ENCODE data around the gene CADPS2. TPM values are rescaled to one million over a fixed set of nuclear protein-coding genes. Genes with fewer than 3 reads are reported as not detected.

Gene CADPS2
- total RNA-seq, 2 donors from 2014 or later = not detected

DNA sequence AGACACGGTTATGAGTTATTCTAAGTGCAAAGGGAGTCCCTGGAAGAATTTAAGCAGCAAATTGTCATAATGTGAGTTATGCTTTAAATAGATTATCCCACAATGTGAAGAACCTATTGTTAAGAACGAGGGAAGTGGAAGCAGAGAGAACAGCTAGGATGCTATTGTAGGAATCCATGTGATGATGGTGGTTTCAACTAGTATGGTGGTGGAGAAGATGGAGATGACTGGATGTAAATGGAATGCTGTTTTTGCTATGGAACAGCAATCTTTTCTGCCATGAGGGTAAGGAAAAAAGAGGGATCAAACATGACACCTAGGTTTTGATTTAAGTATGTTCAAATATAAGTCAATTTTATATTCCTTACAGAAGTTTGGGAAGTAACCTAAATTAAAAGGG is 378.7 kb downstream of the CADPS2 start:
- Mint-ChIP-seq H3K36me3 (no peaks in the 10 kb centered on the region), H3K4me1 (ENCODE audit: low read depth in 2 of 2) (no peaks in the 10 kb centered on the region)

DNA sequence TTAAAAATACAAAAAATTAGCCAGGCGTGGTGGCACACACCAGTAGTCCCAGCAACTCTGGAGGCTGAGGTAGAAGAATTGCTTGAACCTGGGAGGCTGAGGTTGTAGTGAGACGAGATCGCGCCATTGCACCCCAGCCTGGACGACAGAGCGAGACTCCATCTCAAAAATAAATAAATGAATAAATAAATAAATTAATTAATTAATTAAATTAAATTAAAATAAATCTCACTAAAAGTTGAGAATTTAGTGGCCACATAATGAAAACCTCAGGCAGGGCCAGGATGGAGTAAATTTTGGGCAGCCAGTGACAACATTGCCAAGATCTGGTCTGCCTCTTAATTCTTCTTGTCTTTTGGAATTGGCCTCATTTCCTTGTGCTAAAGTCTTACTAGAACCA is 394.3 kb downstream of the CADPS2 start:
- Mint-ChIP-seq H3K4me3 (no peak overlapping the region), H3K27me3 (no peaks in the 10 kb centered on the region), H3K4me1 (ENCODE audit: low read depth in 2 of 2) (no peaks in the 10 kb centered on the region), H3K36me3 (no peaks in the 10 kb centered on the region), H3K27ac (no peak overlapping the region), H3K9me3 (peaks cover 12% of the 10 kb centered on the region)
- DNase-seq (ENCODE audit: low spot score) = no peak
- no peak for ATAC-seq

More for the DNA sequence above, 378.7 kb downstream of the CADPS2 start:
- Mint-ChIP-seq H3K27ac (no peak overlapping the region), H3K4me3 (no peak overlapping the region), H3K9me3 (peaks cover 10% of the 10 kb centered on the region), H3K27me3 (no peaks in the 10 kb centered on the region)
- ATAC-seq (no peak), DNase-seq (ENCODE audit: low spot score) (no peak)

DNA sequence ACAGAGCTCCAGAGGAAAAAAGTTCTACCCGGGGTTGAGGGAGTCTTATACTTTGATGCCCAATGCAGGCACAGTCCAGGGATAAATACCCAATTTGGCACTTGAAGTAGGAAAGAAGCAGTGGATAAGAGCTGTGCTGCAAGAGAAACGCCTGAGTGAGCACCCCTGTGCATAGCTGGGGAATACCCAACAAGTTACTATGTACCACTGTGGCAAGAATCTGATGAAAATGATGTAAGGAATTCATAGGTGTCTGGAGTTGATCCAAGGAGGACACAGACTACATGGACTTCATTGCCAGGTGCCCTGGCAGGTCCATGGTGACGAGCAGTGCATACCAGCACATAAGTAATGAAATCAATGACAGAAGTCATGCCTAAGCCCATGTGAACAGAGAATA is 398.0 kb downstream of the CADPS2 start:
- DNase-seq (ENCODE audit: low spot score) = no peak
- no peak for ATAC-seq
- H3K4me1 Mint-ChIP-seq (ENCODE audit: low read depth in 2 of 2) = no peaks in the 10 kb centered on the region
- H3K27me3 Mint-ChIP-seq = no peaks in the 10 kb centered on the region
- H3K9me3 Mint-ChIP-seq = peaks cover 12% of the 10 kb centered on the region
- H3K4me3 Mint-ChIP-seq = no peak overlapping the region
- H3K27ac Mint-ChIP-seq = no peak overlapping the region
- H3K36me3 Mint-ChIP-seq = no peaks in the 10 kb centered on the region

DNA sequence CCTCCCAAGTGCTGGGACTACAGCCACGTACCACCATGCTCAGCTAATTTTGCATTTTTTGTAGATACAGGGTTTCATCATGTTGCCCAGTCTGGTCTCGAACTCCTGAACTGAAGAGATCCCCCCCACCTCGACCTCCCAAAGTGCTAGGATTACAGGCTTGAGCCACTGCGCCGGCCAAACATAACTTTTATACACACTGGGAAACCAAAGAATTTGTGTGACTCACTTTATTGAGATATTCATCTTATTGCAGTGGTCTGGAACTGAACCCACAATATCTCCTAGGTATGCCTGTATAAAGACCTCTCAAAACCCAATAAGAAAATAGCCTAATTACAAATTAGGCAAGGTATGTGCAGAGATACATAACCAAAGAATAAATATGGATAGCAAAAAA is 399.1 kb downstream of the CADPS2 start:
- DNase-seq (ENCODE audit: low spot score) = no peak
- Mint-ChIP-seq H3K4me1 (ENCODE audit: low read depth in 2 of 2) (no peaks in the 10 kb centered on the region), H3K27me3 (no peaks in the 10 kb centered on the region)

DNA sequence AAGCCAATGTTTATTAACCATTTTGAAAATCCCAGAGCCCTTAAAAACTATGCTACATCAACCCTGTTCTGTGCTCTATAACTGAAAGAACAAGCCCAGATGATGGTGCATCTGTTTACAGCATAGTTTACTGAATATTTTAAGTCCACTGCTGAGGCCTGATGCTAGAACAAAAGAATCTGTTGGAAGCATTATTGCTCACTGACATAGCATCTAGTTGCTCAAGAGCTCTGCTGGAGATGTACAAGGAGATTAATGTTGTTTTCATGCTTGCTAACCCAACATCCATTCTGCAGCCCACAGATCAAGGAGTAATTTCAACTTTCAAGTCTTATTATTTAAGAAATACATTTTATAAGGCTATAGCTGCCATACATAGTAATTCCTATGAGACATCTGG is 400.4 kb downstream of the CADPS2 start:
- H3K4me1 Mint-ChIP-seq (ENCODE audit: low read depth in 2 of 2) = no peaks in the 10 kb centered on the region
- DNase-seq (ENCODE audit: low spot score) (no peak), ATAC-seq (no peak)
- H3K4me3 Mint-ChIP-seq = no peak overlapping the region
- H3K27me3 Mint-ChIP-seq = no peaks in the 10 kb centered on the region
- no peak overlapping the region for H3K27ac Mint-ChIP-seq
- peaks cover 9% of the 10 kb centered on the region for H3K9me3 Mint-ChIP-seq
- no peaks in the 10 kb centered on the region for H3K36me3 Mint-ChIP-seq

More for the DNA sequence above, 399.1 kb downstream of the CADPS2 start:
- no peak overlapping the region for H3K4me3 Mint-ChIP-seq
- no peaks in the 10 kb centered on the region for H3K36me3 Mint-ChIP-seq
- H3K27ac Mint-ChIP-seq = no peak overlapping the region
- H3K9me3 Mint-ChIP-seq = peaks cover 9% of the 10 kb centered on the region
- no peak for ATAC-seq

DNA sequence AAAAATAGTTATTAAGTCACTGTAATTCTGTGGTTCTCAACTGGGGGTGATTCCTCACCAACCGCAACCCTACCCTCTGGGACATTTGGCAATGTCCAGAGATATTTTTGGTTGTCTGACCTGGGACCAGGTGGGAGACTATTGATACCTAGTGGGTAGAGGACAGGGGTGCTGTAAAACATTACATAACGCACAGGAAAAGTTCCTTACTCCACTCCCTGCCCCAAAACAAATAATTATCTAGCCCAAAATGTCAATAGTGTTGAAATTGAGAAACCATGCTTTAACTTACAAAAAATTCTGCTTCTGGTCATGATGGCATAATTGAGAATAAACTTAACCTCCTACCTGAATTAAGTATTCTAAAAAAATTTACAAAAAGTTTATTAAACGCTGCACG is 404.0 kb downstream of the CADPS2 start:
- Mint-ChIP-seq H3K4me3 (no peak overlapping the region), H3K36me3 (no peaks in the 10 kb centered on the region), H3K27ac (no peak overlapping the region), H3K27me3 (no peaks in the 10 kb centered on the region), H3K9me3 (peaks cover 2% of the 10 kb centered on the region), H3K4me1 (ENCODE audit: low read depth in 2 of 2) (no peaks in the 10 kb centered on the region)
- ATAC-seq (no peak), DNase-seq (ENCODE audit: low spot score) (no peak)

DNA sequence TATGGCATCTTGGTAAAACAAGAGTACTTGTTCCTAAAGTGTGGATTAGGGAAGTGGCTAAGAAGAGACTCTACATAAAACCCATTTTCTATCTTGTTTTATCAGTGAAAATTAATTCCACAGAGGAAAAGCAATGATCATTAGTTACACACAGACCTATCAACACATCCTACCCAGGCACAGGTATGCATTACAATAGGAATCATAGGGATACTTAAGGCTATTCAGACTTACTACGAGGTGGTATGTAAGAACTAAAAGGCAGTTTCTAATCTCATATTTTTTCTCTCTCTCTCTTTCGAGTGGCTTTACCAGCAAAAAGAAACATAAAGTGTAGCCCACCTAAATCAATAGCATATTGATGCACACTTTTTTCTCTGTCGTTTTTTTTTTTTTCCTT is 415.4 kb downstream of the CADPS2 start:
- H3K9me3 Mint-ChIP-seq = peaks cover 10% of the 10 kb centered on the region
- H3K4me3 Mint-ChIP-seq = no peak overlapping the region
- no peak overlapping the region for H3K27ac Mint-ChIP-seq
- no peaks in the 10 kb centered on the region for H3K36me3 Mint-ChIP-seq
- no peaks in the 10 kb centered on the region for H3K4me1 Mint-ChIP-seq (ENCODE audit: low read depth in 2 of 2)
- no peak for DNase-seq (ENCODE audit: low spot score)
- no peaks in the 10 kb centered on the region for H3K27me3 Mint-ChIP-seq
- no peak for ATAC-seq

DNA sequence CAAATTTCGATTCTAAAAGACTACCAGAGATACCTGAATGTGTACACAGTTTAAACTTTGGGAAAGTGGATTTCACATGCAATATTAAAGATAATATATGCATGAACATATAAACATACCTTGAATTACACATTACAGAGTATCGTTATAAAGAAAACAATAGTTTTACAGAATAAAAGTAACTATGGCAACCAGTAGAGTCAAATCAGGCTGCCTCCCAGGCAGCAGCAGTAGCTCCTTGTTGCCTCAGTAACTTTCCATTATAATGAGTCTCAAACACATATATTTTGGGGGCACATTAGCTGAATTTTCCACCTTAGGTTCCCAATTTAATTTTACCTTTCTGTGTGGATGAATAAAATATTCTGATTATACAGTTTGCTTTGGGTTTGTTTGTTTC is 417.3 kb downstream of the CADPS2 start:
- Mint-ChIP-seq H3K27me3 (no peaks in the 10 kb centered on the region), H3K4me3 (no peak overlapping the region), H3K4me1 (ENCODE audit: low read depth in 2 of 2) (no peaks in the 10 kb centered on the region)

DNA sequence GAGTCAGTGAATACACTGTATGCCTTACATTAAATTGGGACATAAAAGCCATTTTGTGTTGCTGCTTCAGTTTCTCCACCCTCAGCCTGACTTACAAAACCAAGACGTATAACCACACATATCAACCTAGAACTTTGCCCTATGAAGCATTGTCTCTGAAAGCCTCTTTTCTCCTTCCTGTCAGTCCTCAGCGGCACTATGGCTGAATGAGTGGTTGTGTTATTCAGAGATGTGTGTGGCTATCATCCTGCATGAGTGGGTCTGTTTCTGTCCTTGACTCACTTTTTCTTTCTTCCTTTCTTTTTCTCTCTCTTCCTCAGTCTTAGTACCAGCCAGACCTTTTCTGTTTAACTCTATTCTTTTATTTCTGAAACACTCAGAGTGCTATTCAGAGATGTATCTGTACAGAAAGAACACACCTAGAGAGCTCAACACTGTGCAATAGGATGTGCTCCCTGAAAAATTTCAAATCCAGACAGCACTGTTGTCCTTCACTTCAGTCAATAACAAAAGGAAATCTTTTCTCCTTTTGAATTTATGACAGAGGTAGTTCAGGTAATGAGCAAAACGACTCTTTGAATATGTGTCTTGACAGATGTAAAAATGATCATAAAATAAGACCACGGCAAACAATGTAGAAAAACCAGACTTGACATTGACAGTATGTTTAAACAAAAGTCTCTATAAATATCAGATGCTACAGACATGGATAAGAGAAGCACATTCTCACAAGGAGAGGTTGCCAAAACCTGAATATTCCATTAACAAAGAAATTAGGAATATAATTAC is 418.4 kb downstream of the CADPS2 start:
- H3K4me1 Mint-ChIP-seq (ENCODE audit: low read depth in 2 of 2) = no peaks in the 10 kb centered on the region

More for the DNA sequence above, 417.3 kb downstream of the CADPS2 start:
- H3K27ac Mint-ChIP-seq = no peak overlapping the region
- peaks cover 11% of the 10 kb centered on the region for H3K9me3 Mint-ChIP-seq
- ATAC-seq (no peak), DNase-seq (ENCODE audit: low spot score) (no peak)
- H3K36me3 Mint-ChIP-seq = no peaks in the 10 kb centered on the region

DNA sequence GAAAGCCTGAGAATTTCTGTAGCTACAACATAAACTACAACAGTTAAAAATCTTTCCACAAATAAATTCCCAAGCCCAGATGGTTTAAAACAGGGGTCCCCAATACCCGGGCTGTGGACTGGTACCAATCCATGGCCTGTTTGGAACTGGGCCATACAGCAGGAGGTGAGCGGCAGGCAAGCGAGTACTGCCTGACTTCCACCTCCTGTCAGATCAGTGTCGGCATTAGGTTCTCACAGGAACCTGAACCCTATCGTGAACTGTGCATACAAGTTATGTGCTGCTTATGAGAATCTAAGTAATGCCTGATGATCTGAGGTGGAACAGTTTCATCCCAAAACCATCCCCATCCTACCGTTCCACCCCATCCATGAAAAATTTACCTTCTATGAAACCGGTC is 421.0 kb downstream of the CADPS2 start:
- ATAC-seq (no peak), DNase-seq (ENCODE audit: low spot score) (no peak)
- H3K4me3 Mint-ChIP-seq = no peak overlapping the region
- H3K27me3 Mint-ChIP-seq = no peaks in the 10 kb centered on the region
- H3K36me3 Mint-ChIP-seq = no peaks in the 10 kb centered on the region
- H3K27ac Mint-ChIP-seq = no peak overlapping the region
- H3K9me3 Mint-ChIP-seq = peaks cover 18% of the 10 kb centered on the region
- H3K4me1 Mint-ChIP-seq (ENCODE audit: low read depth in 2 of 2) = no peaks in the 10 kb centered on the region

More for the DNA sequence above, 418.4 kb downstream of the CADPS2 start:
- DNase-seq (ENCODE audit: low spot score) = no peak
- Mint-ChIP-seq H3K27me3 (no peaks in the 10 kb centered on the region), H3K4me3 (no peak overlapping the region), H3K27ac (no peak overlapping the region), H3K9me3 (peaks cover 16% of the 10 kb centered on the region), H3K36me3 (no peaks in the 10 kb centered on the region)
- no peak for ATAC-seq

DNA sequence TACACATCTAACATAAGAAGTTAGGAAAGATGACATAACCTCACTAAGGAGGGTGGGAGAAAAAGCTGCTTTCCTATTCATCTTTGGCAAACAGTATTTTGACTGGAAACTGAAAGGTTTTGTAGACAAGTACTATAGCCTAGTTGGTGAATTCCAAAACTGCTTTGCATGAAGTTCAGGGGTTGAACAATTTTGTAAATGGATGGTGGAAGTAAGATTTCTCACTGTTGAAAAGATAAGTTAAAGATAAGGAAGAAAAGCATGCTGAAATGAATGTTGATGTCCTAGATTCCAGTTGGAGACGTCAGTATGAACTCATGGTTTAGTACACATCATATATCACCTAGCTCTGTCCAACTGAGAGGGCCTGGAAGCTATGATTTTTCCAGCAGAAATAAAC is 422.6 kb downstream of the CADPS2 start:
- Mint-ChIP-seq H3K27ac (no peak overlapping the region), H3K36me3 (no peaks in the 10 kb centered on the region), H3K4me1 (ENCODE audit: low read depth in 2 of 2) (no peaks in the 10 kb centered on the region), H3K9me3 (peaks cover 11% of the 10 kb centered on the region), H3K4me3 (no peak overlapping the region), H3K27me3 (no peaks in the 10 kb centered on the region)
- ATAC-seq = no peak
- no peak for DNase-seq (ENCODE audit: low spot score)

DNA sequence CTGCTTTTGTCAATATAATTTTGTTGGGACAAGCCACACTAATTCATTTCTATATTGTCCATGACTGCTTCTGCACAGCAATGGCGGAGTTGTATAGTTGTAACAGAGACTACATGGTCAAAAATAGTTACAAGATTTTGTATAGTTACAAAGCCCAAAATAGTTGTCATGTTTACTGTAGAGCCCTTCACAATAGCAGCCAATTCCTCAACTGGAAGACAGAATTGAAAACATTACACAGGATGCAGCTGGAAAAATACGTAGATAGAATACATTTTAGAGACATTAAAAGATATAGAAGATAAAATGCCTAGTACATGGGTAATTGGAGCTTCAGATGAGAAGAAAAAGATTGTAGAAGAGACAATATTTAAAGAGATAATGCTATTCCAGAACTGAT is 425.3 kb downstream of the CADPS2 start:
- no peak overlapping the region for H3K4me3 Mint-ChIP-seq
- no peaks in the 10 kb centered on the region for H3K27me3 Mint-ChIP-seq
- no peak overlapping the region for H3K27ac Mint-ChIP-seq
- H3K36me3 Mint-ChIP-seq = no peaks in the 10 kb centered on the region
- DNase-seq (ENCODE audit: low spot score) (no peak), ATAC-seq (no peak)
- peaks cover 8% of the 10 kb centered on the region for H3K9me3 Mint-ChIP-seq
- H3K4me1 Mint-ChIP-seq (ENCODE audit: low read depth in 2 of 2) = no peaks in the 10 kb centered on the region

DNA sequence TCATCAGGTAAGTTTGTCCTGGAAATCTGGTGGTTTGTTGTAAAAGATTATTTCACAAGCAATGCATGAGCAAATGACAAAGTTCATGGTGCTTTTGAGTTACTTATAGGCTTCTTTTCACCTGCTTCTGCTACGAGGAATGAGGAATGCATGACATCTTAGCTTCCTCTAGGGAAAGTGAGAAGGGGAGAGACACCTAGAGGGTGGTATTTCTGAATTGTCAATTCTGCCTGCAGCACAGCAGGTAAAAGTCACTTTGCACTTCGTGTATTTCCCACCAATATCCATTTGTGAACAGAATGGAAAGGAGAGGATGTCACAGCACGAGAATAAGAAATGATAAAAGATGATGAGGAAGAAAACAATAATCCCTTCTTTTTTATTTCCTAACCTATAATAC is 428.3 kb downstream of the CADPS2 start:
- Mint-ChIP-seq H3K36me3 (no peaks in the 10 kb centered on the region), H3K4me3 (no peak overlapping the region), H3K27ac (no peak overlapping the region), H3K27me3 (no peaks in the 10 kb centered on the region), H3K4me1 (ENCODE audit: low read depth in 2 of 2) (no peaks in the 10 kb centered on the region), H3K9me3 (peaks cover 5% of the 10 kb centered on the region)
- no peak for DNase-seq (ENCODE audit: low spot score)
- no peak for ATAC-seq

DNA sequence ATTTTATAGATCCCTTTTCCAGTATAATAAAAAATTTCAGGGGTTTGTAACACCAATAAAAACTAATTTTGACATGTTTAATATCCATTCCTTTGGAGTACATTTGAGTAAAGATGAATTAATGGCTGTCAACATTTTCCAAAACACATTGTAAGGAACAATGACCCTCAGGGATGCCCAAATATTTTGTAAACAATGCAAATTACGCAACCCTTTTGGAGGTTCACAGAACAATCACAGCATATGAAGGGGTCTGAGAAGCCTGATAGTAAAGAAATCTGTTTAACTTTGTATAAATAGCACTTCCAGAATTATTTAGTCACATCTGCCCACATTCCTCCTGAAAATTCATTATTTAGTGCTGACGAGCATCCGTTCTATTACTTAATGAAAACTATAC is 428.9 kb downstream of the CADPS2 start:
- no peak overlapping the region for H3K27ac Mint-ChIP-seq
- no peaks in the 10 kb centered on the region for H3K4me1 Mint-ChIP-seq (ENCODE audit: low read depth in 2 of 2)
- DNase-seq (ENCODE audit: low spot score) = no peak
- H3K36me3 Mint-ChIP-seq = no peaks in the 10 kb centered on the region
- no peaks in the 10 kb centered on the region for H3K27me3 Mint-ChIP-seq
- peaks cover 2% of the 10 kb centered on the region for H3K9me3 Mint-ChIP-seq
- no peak for ATAC-seq
- H3K4me3 Mint-ChIP-seq = no peak overlapping the region
